ENCODE results near the gene POU4F3.

POU4F3 gene

DNA sequence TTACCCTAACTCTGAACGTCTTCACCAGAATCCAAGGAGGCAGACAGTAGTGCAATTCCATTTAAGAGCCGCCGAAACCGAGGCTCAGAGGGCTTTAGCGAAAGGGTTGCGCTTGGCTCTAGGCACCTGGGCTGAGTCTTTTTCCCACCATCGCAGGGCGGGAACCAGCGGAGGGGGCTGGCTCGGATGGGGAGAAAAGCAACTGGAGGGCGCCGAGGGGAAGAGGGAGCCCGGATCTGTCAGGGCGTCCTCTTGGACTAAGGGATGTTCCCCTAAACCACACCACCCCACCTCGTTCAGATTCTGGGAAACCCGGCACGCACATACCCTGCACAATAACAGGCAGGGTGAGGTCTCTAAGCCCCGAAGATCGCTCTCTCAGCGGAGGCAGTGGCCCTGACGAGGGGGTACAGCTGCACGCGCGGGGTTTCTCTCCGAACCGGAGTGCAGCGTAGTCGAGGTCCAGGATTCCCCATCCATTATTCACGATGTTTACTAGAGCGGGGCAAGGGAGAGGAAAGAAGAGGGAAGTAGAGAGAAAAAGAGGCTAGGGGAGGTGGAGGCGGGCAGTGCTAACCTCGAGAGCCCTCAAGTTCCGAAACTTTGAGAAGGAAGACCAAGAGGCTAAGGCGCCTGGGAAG lies 1.3 kb upstream of the POU4F3 start:
- no peak overlapping the region for H3K4me3 ChIP-seq (ENCODE audit: control insufficient read depth, low read depth, low read length)
- TF ChIP-seq, protein P1, sequence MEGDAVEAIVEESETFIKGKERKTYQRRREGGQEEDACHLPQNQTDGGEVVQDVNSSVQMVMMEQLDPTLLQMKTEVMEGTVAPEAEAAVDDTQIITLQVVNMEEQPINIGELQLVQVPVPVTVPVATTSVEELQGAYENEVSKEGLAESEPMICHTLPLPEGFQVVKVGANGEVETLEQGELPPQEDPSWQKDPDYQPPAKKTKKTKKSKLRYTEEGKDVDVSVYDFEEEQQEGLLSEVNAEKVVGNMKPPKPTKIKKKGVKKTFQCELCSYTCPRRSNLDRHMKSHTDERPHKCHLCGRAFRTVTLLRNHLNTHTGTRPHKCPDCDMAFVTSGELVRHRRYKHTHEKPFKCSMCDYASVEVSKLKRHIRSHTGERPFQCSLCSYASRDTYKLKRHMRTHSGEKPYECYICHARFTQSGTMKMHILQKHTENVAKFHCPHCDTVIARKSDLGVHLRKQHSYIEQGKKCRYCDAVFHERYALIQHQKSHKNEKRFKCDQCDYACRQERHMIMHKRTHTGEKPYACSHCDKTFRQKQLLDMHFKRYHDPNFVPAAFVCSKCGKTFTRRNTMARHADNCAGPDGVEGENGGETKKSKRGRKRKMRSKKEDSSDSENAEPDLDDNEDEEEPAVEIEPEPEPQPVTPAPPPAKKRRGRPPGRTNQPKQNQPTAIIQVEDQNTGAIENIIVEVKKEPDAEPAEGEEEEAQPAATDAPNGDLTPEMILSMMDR (conservative IDR thresholded peaks at IDR 0.05; ENCODE audit: control insufficient read depth, insufficient read depth, low read depth, low read length), result no peak
- DNase-seq (ENCODE audit: low read depth), result no peak

DNA sequence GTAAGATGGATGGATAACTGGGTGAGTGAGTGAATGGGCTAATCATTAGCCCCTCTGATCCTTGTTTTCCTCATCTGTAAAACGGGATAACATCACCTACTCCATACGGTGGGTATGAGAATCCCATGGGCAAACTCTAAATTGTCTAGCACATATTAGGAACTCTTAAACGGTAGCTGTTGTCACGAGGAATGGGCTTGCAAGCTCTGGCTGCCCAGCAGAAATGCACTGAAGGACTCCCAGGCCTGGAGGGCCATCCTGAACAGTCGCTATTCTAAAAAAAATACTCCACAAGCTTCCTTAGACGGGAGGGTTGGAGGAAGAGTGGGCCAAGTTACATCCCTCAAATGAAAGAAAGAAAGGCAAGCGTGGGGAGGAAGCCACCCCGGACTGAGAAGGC lies 711 bp upstream of the POU4F3 start:
- H3K4me3 ChIP-seq (ENCODE audit: control insufficient read depth, low read depth, low read length), result no peak overlapping the region
- DNase-seq (ENCODE audit: low read depth), result no peak
- TF ChIP-seq, protein P1 (conservative IDR thresholded peaks at IDR 0.05; ENCODE audit: control insufficient read depth, insufficient read depth, low read depth, low read length), result no peak

DNA sequence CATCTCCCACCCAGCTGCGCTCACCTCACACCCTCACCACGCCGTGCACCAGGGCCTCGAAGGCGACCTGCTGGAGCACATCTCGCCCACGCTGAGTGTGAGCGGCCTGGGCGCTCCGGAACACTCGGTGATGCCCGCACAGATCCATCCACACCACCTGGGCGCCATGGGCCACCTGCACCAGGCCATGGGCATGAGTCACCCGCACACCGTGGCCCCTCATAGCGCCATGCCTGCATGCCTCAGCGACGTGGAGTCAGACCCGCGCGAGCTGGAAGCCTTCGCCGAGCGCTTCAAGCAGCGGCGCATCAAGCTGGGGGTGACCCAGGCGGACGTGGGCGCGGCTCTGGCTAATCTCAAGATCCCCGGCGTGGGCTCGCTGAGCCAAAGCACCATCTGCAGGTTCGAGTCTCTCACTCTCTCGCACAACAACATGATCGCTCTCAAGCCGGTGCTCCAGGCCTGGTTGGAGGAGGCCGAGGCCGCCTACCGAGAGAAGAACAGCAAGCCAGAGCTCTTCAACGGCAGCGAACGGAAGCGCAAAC lies 1.1 kb downstream of the POU4F3 start:
- H3K4me3 ChIP-seq (ENCODE audit: control insufficient read depth, low read depth, low read length), result no peak overlapping the region
- TF ChIP-seq, protein P1 (conservative IDR thresholded peaks at IDR 0.05; ENCODE audit: control insufficient read depth, insufficient read depth, low read depth, low read length), result no peak
- DNase-seq (ENCODE audit: low read depth), result no peak

DNA sequence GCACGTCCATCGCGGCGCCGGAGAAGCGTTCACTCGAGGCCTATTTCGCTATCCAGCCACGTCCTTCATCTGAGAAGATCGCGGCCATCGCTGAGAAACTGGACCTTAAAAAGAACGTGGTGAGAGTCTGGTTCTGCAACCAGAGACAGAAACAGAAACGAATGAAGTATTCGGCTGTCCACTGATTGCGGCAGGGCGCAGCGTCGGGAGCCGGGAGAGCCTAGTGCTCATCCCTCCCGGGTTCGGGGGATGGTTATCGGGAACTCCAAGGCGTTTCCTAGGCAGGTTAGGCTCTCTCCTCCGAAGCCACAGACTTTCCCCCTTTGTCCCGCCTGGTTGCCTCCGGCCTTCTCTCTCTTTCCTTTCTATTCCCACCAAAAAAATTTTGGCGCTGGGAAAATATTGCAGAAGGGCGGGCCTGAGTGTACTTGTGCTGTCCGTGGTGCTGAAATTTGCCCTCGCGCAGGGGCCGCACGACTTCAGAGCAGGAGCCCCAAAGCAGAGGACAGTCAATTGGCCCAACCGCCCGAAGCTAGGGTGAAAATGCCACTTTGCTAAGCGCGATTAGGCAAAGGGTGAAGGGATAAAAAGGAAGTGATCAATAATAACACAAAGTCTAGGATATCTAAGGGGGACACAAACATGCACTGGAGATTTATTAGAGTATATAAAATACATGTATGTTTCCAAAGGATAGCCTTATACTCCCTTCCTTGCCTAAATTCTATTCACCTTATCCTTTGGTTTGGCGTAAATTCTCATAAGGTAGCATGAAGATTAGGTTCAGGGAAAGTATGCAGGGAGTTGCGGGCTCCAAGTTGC lies 1.8 kb downstream of the POU4F3 start:
- TF ChIP-seq, protein P1 (conservative IDR thresholded peaks at IDR 0.05; ENCODE audit: control insufficient read depth, insufficient read depth, low read depth, low read length), result no peak
- DNase-seq (ENCODE audit: low read depth), result peak; percentile 59
- no peak overlapping the region for H3K4me3 ChIP-seq (ENCODE audit: control insufficient read depth, low read depth, low read length)

DNA sequence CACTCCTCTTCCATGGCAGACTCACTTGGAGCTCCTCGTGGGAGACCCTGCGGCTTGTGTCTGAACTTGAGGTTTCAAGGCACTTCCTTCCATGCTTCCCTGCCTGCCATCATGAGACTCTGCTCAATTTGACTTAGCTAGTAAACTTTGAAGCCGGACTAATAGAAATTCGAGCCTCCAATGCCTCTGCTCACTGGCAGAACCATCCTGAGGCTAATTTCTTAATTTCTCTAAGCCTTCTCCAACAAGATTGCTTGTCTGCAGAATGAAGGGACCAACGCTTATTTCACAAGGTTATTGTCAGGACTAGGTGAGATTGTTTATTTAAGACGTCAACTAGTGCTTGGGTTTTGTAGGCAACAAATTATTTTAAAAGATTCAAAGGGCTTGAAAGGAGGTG lies 3.2 kb downstream of the POU4F3 start:
- no peak overlapping the region for H3K4me3 ChIP-seq (ENCODE audit: control insufficient read depth, low read depth, low read length)
- TF ChIP-seq, protein P1 (conservative IDR thresholded peaks at IDR 0.05; ENCODE audit: control insufficient read depth, insufficient read depth, low read depth, low read length), result no peak
- no peak for DNase-seq (ENCODE audit: low read depth)

DNA sequence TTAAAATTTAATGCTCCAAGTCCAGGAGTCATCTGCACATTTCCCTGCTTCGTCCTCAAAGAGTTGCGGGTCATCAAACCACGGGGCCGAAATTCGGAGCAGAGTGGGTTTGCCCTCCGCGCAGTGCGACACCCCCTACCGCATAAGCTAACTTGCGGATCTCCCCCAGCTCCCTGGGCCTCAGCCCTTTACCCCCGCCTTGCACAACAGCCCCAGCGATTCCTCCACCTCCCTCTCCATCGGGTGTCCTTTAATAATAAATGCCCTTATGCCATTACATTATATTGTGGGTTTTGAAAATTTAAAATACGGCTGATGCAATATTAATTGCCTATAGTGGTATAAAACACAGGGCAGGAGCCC lies 3.9 kb downstream of the POU4F3 start:
- no peak overlapping the region for H3K4me3 ChIP-seq (ENCODE audit: control insufficient read depth, low read depth, low read length)
- TF ChIP-seq, protein P1 (conservative IDR thresholded peaks at IDR 0.05; ENCODE audit: control insufficient read depth, insufficient read depth, low read depth, low read length), result no peak
- DNase-seq (ENCODE audit: low read depth), result no peak

Data from fibroblast of mammary gland (primary cell).